MCF 10A (cell line): ENCODE data around the gene ZNF219. TPM values are rescaled to one million over a fixed set of nuclear protein-coding genes. Genes with fewer than 3 reads are reported as not detected.
A peak's percentile ranks its signal among the peaks of the same experiment; 100 is the strongest.

Experiments
- BruUV-seq: library from RNA; stranded (reverse); fragments of 400-500 nt; replicated peaks from 2 replicates; lab custom pipeline; 2021; lab: Mats Ljungman, UMichigan
- CTCF ChIA-PET: fragments of 300-600 bp; sonication (Branson Sonifier 250); formaldehyde crosslinking; extraction: SDS; loops from one replicate; lab custom pipeline; 2021; ENCODE audit warnings: antibody characterized with exemption, inconsistent platforms; lab: Yijun Ruan, JAX
- POLR2A ChIA-PET: fragments of 300-600, 350-650 bp; sonication (Branson Sonifier 250); formaldehyde crosslinking; extraction: SDS; loops from one replicate; lab custom pipeline; 2020; ENCODE audit warnings: antibody characterized with exemption, inconsistent platforms; lab: Yijun Ruan, JAX
- DNase-seq: peaks from one replicate; pipeline ENCODE4 v3.0.0-alpha.2; 2018; ENCODE audit not compliant: unreplicated experiment
- H3K27ac Mint-ChIP-seq: one replicate; pipeline ENCODE4 v1.8.0; 2022; ENCODE audit warnings: mild to moderate bottlenecking, low read depth, mixed read lengths; ENCODE audit not compliant: unreplicated experiment
- H3K27me3 Mint-ChIP-seq: one replicate; pipeline ENCODE4 v1.8.0; 2022; ENCODE audit warnings: mixed read lengths; ENCODE audit not compliant: insufficient read depth, unreplicated experiment
- H3K36me3 Mint-ChIP-seq: one replicate; pipeline ENCODE4 v1.8.0; 2022; ENCODE audit warnings: mild to moderate bottlenecking, moderate library complexity, mixed read lengths; ENCODE audit not compliant: insufficient read depth, unreplicated experiment
- H3K4me1 Mint-ChIP-seq: one replicate; pipeline ENCODE4 v1.8.0; 2022; ENCODE audit warnings: mixed read lengths; ENCODE audit not compliant: insufficient read depth, unreplicated experiment
- H3K4me3 Mint-ChIP-seq: one replicate; pipeline ENCODE4 v1.8.0; 2022; ENCODE audit warnings: mild to moderate bottlenecking, moderate library complexity, mixed read lengths; ENCODE audit not compliant: unreplicated experiment
- H3K9me3 Mint-ChIP-seq: one replicate; pipeline ENCODE4 v1.8.0; 2022; ENCODE audit warnings: mixed read lengths; ENCODE audit not compliant: unreplicated experiment
- CTCF ChIP-seq: fragments of 200-600 bp; IDR thresholded peaks from one replicate; pipeline ENCODE4 v1.8.0; 2022; ENCODE audit warnings: antibody characterized with exemption, mild to moderate bottlenecking; ENCODE audit not compliant: unreplicated experiment
- intact Hi-C: fragments of 100-400 bp; cut with micrococcal nuclease; formaldehyde crosslinking; loops from 2 replicates; pipeline ENCODE4 v1.14.1; 2022
- total RNA-seq: library from RNA; stranded (reverse); gene quantifications from 2 replicates; pipeline ENCODE4 v1.2.3, GENCODE V29; 2022

ZNF219 gene
- total RNA-seq, 1 experiment from 2014 or later, result 33.8 TPM

DNA sequence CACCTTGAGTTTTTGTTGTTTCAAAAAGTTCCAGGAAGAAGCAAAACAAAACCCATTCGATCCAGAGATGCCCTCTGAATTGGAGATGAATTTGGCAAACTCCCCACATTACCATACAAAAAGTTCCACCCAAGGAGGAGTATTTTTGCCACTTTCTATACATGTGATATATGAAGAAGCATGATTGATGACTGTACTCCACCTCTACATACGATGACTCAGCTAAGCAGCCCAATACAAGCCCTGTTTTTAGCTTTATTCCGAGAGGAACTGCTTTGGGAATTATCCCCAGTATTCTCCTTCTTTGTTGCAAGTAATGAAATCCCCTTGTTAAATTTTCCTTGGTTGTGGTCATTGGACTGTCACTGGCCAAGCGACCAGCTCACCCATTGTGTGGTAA lies 13.8 kb upstream of the ZNF219 start:
- Mint-ChIP-seq H3K4me3 (no peak overlapping the region), H3K9me3 (no peaks in the 10 kb centered on the region), H3K36me3 (no peaks in the 10 kb centered on the region), H3K4me1 (peaks cover 11% of the 10 kb centered on the region), H3K27ac (no peak overlapping the region), H3K27me3 (no peaks in the 10 kb centered on the region)
- no peak for TF ChIP-seq CTCF
- intact Hi-C loops, result no loop called here
- CTCF ChIA-PET, result interaction anchor here (0.9 kb wide), 1 partner anchor 10 kb away, joined by 3 read pairs; no protein-coding TSS in a partner anchor
- DNase-seq, result no peak
- POLR2A ChIA-PET, result interaction anchor here (0.7 kb wide), 1 partner anchor 12 kb away, joined by 3 read pairs; no protein-coding TSS in a partner anchor
- no TSS peak for BruUV-seq

- Mint-ChIP-seq H3K27me3 (no peaks in the 10 kb centered on the region), H3K4me3 (no peak overlapping the region), H3K4me1 (peaks cover 28% of the 10 kb centered on the region), H3K27ac (no peak overlapping the region), H3K9me3 (no peaks in the 10 kb centered on the region), H3K36me3 (no peaks in the 10 kb centered on the region)
- POLR2A ChIA-PET, result interaction anchor here (1.2 to 1.5 kb wide), 2 partner anchors 13 to 14 kb away, joined by 3 to 4 read pairs; no protein-coding TSS in a partner anchor
- CTCF ChIA-PET, result interaction anchor here (0.6 to 10.5 kb wide), 14 partner anchors 15 to 615 kb away, joined by 3 to 248 read pairs (median 6); no protein-coding TSS in a partner anchor
- DNase-seq, result peak; percentile 41
- intact Hi-C loops, result loop anchor here (5.0 kb wide), 1 partner anchor 252 kb away; no protein-coding TSS in a partner anchor
- no TSS peak for BruUV-seq
- TF ChIP-seq CTCF, result no peak
These were observed 11.1 kb upstream of the ZNF219 start for GRCh38 chr14:21109377-21110138.

DNA sequence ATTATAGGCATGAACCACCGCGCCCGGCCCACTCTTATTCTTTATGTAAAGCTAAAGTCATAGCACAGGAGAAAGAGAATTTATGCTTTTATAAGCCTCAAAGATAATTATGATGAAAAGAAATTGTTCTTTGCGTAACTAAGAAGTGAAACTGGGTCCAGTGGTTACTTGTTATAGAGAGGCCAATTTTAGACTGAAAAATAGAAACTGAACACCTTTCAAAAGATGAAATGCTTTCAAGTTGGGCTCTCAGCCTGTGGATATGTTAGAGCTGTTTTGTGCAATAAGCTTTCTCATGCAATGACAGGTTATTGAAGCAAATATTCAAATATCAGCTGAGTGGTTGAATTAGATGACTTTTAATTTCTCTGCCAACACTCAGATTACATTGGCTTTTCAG lies 10.3 kb upstream of the ZNF219 start:
- H3K36me3 Mint-ChIP-seq, result no peaks in the 10 kb centered on the region
- no peak for TF ChIP-seq CTCF
- no peaks in the 10 kb centered on the region for H3K27me3 Mint-ChIP-seq
- intact Hi-C loops, result loop anchor here (5.0 kb wide), 1 partner anchor 251 kb away; no protein-coding TSS in a partner anchor
- BruUV-seq, result no TSS peak
- H3K4me3 Mint-ChIP-seq, result no peak overlapping the region
- H3K4me1 Mint-ChIP-seq, result peaks cover 30% of the 10 kb centered on the region
- no peak for DNase-seq
- ChIA-PET POLR2A (interaction anchor here (0.7 to 1.3 kb wide), 2 partner anchors 94 to 714 kb away, joined by 3 read pairs; no protein-coding TSS in a partner anchor), CTCF (interaction anchor here (0.6 to 10.5 kb wide), 12 partner anchors 14 to 147 kb away, joined by 3 to 248 read pairs (median 5); partner anchors contain the start of gene ARHGEF40)
- no peaks in the 10 kb centered on the region for H3K9me3 Mint-ChIP-seq
- no peak overlapping the region for H3K27ac Mint-ChIP-seq

GRCh38 chr14:21107283-21107800 lies 8.9 kb upstream of the ZNF219 start:
- DNase-seq, result peak; percentile 36
- Mint-ChIP-seq H3K4me3 (no peak overlapping the region), H3K9me3 (no peaks in the 10 kb centered on the region), H3K27me3 (no peaks in the 10 kb centered on the region), H3K27ac (peak overlapping the region; percentile 3), H3K36me3 (no peaks in the 10 kb centered on the region), H3K4me1 (peaks cover 41% of the 10 kb centered on the region)
- no peak for TF ChIP-seq CTCF
- ChIA-PET CTCF (interaction anchor here (0.6 to 10.5 kb wide), 11 partner anchors 13 to 127 kb away, joined by 3 to 248 read pairs (median 5); partner anchors contain the start of gene ARHGEF40), POLR2A (interaction anchor here (0.7 to 5.2 kb wide), 5 partner anchors 15 to 92 kb away, joined by 3 to 38 read pairs (median 4); partner anchors contain the start of gene ARHGEF40)
- intact Hi-C loops, result loop anchor here (1.0 to 5.0 kb wide), 2 partner anchors 40 to 250 kb away; no protein-coding TSS in a partner anchor
- BruUV-seq, result no TSS peak
